ENCODE results near the gene GLDC.
A peak's percentile ranks its signal among the peaks of the same experiment; 100 is the strongest.
"Not testable (repeated sequence)": the region's sequence is repeated elsewhere in the genome, so short reads cannot be mapped to it uniquely, and the experiment has no call there.

The GLDC gene

DNA sequence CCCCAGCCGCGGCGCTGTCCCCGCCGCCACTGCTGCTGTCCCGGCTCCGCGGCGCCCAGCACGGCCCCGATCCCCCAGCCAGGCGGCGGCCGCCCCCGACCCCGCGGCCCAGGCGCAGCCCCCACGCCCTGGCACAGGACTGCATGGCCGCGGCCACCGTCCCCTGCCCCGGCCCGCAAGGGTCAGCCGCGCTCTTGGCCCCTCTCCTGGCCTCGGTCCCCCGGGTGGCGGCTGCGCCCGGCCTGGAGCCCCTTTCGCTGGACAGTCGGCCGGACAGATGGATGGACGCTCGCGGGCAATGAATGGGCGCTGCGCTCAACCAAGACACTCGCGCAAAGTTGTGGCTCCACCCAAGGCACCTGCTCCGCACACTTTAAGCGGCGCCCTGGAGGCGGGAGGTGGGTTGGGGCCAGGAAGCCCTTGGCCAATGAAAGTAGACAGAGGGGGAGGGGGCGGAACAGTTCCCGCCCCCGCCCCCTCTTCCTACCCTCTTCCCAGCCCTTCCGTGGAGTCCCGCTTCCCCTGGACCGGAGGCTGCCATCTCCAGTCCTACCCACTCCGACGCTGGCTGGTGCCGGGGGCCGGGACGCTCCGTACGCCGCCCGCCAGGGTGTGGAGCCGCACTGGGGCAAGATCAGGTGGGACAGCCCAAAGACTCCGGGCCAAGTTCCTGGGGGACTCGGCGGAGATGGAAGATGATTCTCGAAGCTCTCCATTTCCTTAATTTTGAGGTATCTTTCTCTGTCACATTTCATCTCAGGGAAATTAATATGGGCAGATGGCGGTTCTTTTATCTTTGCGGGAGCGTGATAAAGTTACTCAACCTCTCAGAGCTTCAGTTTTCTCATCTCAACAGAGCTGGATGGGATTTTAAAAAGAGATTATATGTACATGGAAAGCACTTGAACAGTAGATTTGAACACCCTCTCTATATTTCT lies at the start of gene GLDC:
Gene GLDC (minus strand): TSS at position 375 of the 938 bp plus-strand sequence. CDS start 230 bp downstream, at position 145.
- DNase-seq (ENCODE audit: low spot score) = peak; percentile 97

DNA sequence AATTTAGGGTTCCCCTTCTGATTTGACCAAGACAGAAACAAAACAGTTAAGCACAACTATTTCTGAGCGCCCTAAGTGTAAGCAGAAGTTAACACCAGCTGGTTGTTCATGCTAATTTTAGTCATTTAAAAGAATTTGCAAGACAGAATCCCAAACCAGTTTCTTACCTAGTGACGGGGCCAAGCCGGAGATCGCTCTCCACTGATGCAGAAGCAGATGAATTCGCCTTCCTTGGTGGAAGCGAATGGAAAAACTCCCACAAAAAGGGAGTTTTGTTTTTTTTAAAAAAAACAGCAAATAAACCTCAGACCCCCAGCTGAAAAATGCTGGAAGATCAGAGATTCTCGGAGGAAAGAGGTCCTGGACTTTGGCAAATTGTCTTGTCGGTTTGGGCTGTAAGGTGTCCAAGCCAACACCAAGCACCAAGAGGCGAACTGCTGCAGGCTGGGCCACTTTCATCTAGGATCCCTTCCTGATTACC lies 47.4 kb upstream of the GLDC start:
- no peak for DNase-seq (ENCODE audit: low spot score)

DNA sequence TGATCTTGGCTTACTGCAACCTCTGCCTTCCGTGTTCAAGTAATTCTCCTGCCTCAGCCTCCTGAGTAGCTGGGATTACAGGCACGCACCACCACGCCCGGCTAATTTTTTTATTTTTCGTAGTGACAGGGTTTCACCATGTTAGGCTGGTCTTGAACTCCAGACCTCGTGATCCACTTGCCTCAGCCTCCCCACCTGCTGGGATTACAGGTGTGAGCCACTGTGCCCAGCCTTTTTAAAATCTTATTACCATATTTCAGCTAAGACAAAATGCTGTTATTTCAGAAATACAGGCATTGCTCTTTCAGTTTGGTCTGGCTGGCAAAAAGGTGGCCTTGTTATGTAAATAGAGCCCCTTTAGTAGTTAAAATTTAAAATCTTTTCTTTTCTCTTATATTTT lies 46.9 kb upstream of the GLDC start:
- DNase-seq (ENCODE audit: low spot score) = no peak

DNA sequence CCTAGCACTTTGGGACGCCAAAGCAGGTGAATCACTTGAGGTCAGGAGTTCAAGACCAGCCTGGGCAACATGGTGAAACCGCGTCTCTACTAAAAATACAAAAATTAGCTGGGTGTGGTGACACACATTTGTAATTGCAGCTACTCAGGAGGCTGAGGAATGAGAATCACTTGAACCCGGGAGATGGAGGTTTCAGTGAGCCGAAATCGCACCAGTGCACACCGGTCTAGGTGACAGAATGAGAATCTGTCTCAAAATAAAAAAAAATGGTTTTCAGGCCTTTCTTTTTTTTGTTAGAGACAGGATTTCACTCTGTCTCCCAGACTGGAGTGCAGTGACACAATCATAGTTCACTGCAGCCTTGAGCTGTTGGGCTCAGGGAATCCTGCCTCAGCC lies 45.1 kb upstream of the GLDC start:
- not testable (repeated sequence) for DNase-seq (ENCODE audit: low spot score)

DNA sequence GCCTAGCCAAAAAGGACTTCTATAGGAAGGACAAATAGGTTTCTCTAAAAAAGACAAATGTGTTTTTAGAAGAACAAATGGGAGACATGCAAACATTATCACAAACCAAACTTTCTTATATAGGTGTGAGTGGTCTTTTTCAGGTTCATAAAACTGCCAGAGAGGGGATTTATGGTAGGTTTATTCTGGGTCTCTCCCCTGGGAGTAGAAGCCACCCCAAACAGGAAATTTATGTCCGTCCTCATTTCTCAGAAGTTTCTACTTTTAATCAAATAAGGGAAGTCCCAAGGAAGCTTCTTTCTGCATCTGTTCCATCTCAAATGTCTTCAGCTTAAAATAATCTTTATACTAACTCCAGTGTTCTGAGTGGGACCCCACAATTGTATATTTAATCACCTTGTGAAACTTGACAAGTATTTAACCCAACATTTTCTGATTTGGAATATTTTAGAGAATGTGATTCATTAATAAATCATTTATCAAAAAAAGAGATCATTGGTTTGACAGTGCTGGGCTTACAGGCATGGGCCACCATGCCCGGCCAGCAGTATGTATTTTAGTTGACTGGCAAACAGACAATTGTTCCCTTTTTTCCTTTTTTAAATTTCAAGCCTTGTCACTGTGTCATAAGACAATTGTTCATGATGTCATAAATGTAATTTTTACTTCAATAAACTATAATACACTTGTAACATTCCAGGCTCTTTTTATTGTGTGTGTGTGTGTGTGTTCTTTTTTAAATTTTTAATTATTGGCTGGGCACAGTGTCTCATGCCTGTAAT lies 44.6 kb upstream of the GLDC start:
- no peak for DNase-seq (ENCODE audit: low spot score)

DNA sequence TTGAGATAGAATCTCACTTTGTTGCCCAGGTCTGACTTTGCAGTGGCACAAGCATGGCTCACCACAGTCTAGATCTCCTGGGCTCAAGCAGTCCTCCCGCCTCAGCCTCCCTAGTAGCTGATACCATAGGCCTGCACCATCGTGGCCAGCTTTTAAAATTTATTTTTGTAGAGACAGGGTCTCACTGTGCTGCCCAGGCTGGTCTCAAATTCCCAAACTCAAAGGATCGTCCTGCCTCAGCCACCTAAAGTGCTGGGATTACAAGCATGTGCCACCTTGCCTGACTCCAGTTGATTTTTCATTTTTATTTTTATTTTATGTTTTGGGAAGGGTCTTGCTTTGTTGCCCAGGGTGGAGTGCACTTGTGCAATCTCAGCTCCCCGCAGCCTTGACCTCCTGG lies 41.7 kb upstream of the GLDC start:
- no peak for DNase-seq (ENCODE audit: low spot score)

DNA sequence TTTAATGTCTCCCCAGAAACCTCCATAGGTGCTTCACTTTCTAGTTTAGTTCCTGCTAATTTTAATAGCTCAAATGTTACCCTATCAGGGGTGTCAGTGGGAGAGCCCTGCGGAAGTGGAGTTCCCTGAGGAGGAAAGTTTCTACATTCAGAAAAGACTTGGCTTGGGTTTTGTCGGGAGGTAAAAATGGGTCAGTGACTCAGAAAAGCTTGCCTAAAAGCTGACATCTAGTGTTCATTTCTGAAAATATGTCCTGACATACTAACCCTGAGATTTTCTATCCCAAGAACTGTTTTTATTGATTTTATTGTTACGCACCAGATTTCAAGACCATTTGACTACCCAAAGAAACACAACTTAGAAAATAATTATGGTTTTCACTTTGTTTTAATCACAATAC lies 40.9 kb upstream of the GLDC start:
- DNase-seq (ENCODE audit: low spot score) = peak; percentile 44

DNA sequence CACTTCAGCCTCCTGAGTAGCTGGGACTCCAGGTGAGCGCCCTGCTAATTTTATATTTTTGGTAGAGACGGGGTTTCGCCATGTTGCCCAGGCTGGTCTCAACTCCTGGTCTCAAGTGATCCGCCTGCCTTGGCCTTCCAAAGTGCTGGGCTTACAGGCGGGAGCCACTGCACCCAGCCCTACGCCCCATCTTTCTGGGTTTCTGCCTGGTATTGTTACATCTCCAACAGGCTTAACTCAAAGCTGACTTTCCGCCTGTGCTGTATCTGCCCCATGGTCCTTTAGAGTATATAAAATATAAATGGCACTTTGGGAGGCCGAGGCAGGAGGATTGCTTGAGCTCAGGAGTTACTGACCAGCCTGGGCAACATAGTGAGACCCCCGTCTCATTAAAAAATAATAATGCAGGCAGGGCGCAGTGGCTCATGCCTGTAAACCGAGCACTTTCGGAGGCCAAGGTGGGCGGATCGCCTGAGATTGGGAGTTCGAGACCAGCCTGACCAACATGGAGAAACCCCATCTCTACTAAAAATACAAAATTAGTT lies 36.5 kb upstream of the GLDC start:
- no peak for DNase-seq (ENCODE audit: low spot score)

DNA sequence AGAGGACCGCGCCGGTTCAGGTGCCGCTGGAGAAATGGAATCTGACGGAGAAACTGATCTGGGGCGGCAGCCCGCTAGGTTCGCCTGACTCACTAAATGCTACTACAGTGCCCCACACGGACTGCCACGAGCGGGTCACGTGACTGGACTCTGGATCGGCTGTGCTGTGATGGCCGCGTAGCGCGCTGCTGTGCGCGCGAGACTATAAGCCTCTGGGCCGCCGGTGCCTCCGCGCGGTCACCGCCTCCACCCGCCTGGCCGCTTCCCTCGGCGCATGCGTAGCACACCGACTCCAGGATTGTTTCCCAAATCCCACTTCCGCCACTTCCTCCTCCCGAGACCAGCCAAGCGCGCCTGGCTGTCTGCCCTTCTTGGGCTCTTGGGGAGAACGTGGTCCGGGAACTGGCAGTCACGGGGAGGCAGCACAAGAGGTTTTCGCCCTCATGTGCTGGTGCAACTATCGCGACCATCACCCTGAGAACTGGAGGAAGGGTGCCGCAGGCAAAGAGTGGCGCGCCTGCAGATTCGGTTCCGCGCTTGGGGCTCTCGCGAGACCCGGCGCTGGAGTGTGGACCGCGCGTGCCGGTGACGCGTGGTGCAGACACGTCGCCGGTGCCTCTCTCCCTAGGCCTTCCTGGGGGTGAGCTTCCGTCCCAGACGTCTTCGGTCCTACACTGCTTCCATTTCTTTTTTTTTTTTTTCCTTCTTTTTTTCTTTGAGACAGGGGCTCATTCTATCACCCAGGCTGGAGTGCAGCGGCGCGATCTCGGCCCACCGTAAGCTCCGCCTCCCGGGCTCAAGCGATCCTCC lies 35.8 kb upstream of the GLDC start:
- DNase-seq (ENCODE audit: low spot score) = peak; percentile 99

DNA sequence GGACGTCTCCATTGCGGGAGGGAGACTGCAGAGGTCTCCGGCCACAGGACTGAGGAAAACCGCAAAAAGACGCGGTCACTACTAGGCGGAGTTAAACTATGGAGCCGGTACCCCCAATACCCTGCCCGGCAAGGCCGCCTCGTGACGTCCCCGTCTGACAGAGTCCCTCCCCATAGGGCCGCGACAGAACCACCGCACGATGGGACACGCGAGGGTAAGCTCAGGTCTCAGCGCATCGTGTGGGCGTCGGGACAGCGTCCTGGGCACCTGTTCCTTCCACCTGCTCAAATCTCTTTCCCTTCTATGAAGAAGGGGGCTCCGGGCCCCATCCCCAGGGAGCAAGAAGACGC lies 35.2 kb upstream of the GLDC start:
- DNase-seq (ENCODE audit: low spot score) = peak; percentile 77

DNA sequence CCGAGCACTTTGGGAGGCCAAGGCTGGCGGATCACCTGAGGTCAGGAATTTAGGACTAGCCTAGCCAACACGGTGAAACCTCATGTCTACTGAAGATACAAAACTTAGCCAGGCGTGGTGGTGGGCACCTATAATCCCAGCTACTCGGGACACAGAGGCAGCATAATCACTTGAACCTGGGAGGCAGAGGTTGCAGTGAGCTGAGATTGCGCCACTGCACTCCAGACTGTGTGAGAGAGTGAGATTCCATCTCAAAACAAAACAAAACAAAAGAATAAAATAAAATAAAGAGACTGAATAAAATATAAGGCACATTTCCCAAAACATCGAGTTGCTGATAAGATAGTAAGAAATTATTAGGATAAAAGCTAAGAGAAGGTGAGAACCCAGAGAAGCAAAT lies 32.3 kb upstream of the GLDC start:
- no peak for DNase-seq (ENCODE audit: low spot score)

DNA sequence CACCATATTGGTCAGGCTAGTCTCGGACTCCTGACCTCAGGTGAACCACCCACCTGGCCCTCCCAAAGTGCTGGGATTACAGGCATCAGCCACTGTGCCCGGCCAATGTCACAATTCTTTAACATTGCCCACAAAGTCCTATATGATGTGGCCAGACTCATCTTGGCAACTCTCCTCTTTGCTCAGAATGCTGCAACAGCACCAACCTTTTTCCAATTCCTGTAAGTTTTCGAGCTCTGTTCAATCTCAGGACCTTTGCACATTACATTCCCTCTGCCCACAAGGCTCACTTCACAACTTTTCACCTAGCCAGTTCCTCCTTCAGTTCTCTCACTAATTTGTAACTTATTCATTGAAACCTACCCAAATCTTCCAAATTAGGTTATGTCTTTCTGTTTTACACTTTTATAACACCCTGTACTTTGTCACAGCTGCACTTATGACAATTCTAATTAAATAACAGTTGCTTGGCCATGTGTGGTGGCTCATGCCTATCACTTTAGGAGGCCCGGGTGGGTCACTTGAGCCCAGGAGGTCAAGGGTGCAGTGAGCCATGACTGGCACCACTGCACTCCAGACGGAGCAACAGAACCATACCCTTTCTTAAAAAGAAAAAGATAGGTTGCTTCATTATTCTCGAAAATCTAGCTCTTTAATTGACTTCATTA lies 30.9 kb upstream of the GLDC start:
- peak; percentile 24 for DNase-seq (ENCODE audit: low spot score)

DNA sequence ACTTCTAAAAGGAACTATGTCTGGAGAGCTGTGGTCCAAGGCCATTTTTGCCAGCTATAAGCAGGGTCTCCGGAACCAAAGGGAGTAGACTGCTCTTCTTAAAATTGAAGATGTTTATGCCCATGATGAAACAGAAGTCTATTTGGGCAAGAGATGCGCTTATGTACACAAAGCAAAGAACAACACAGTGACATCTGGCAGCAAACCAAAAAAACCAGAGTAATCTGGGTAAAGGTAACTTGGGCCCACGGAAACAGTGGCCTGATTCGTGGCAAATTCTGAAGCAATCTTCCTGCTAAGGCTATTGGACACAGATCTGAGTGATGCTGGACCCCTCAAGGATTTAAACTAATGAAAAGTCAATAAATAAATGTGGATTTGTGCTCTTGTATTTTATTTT lies 29.7 kb upstream of the GLDC start:
- no peak for DNase-seq (ENCODE audit: low spot score)

DNA sequence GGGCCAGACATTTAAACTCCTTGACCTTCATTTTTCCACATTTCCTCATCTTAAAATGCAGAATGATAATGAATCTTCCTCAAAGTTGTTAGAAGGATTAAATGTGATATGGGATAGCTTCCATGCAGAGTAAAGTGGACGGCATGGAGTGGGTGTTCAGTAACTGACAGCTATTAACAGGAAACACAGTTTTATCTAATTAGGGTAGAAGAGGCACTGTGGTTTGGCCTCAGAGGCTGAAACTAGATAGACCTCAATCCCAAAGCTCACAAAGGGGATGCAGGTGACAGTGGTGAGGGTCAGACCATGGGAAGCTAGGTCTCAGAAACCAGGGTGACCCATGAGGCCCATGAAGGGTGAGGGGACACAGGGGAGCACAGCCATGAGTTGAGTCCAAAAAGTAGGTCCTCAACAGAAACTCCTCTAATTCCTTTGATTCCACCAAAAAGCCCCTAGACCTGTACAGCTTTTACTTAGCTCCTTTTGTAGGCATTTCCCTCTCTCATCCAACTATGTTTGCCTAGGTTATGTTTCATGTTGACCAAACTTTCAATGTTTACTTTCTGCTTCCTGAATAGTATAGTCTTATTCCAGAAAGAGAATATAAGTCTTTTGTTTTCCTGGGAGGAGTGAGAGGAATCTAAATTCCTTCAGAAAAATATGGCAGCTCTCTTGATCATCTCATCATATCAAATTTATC lies 27.9 kb upstream of the GLDC start:
- DNase-seq (ENCODE audit: low spot score) = no peak

DNA sequence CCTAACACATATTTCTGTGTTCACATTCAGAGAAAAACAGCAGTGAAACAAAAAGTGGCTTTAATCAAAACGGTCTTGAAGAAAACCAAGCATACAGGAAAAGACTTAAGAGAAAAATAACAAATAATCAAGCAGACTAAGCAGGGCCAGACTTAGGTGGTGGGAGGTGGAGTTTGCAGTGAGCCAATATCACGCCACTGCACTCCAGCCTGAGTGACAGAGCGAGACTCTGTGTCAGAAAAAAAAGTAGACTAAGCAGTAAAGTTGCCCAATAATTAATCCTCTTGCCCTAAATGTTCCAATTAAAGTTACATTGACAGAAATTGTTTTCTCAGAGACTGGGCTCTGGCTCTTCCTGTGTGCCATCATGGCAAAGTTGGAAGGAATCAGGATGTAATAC lies 26.6 kb upstream of the GLDC start:
- DNase-seq (ENCODE audit: low spot score) = no peak

DNA sequence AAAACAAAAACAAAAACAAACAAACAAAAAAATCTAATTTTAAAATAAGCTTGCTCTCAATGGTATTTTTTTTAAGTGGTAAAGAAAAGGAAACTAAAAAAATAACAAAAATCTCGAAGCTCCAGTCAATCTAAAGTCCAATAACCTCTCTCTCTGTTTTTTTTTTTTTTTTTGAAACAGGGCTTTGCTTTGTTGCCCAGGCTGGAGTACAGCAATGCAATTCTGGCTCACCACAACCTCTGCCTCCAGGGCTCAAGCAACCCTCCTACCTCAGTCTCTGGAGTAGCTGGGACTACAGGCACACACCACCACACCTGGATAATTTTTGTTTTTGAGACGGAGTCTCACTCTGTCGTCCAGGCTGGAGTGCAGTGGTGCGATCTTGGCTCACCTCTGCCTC lies 25.9 kb upstream of the GLDC start:
- DNase-seq (ENCODE audit: low spot score) = no peak

DNA sequence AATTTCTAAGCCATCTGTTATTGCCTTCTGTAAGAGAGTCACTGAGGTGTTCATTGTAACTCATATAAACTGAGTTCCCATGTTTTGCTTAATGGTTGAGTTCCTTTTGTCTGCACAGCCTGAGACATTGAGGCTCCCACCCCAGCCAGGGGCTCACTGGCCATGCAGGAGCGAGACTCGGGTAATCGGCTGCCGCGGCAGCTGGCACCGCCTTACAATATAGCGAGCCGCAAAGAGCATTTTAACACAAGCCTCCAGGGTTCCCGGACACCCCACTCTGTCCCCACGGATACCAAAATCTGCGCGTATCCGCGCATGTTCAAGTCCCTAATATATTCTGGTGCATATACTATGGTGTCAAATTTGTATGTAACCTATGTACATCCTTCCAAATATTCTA lies 24.4 kb upstream of the GLDC start:
- no peak for DNase-seq (ENCODE audit: low spot score)

DNA sequence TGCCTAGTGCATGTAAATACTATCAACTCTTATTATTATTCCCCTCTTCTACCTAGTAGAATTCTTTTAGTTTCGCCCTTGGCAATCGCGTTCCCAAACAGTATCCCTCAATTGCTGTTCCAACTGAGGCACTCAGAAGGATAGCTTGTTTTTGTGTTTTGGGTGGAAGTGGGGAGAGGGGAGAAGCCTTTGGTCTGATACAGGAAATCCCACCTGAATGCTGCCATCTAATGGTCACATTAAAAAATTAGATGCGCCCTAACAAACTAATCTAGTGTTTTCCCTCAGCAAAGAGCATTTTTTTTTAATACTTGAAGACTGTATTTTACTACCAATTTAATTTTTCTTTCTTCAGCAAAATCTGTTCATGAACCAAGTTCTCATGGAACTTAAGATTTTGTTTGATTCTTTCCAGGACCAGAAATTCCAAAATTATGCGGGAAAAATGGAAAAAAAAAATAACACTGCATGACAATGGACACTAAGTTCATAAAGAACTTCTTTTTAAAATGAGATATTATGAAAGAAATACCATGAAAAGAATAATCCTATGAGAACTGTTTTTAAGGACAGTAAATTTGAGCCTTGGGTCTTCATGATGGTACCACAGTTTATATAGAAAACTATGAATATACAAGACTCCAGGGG lies 22.2 kb upstream of the GLDC start:
- peak; percentile 41 for DNase-seq (ENCODE audit: low spot score)

DNA sequence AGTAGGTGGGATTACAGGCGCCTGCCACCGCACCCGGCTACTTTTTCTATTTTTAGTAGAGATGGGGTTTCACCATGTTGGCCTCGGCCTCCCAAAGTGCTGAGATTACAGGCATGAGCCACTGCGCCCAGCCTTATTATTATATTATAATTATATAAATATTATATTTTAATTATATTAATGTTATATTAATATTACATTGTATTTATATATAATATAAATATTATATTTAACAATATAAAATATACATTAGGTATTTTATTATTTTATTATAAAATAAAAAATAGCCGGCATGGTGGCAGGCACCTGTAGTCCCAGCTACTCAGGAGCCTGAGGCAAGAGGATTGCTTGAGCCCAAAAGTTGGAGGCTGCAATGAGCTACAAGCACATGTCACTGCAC lies 21.6 kb upstream of the GLDC start:
- DNase-seq (ENCODE audit: low spot score) = no peak

DNA sequence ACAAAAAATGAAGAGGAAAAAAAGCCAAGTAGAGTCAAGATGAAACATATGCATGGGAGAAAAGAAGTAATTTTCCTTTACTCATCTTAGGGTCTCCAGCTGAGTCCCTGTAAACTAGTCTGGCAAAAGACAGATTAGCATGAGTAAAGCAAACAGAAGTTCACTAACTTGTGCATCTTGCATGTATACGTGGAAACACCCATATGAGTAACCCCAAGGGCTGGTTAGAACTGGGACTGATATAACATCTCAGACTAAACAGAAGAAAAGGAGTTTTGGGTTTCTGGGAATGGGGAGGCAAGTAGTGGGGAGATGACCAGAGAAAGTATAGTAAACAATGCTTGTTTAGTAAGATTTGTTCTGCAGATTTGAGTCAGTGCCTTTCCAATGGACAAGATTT lies 20.1 kb upstream of the GLDC start:
- DNase-seq (ENCODE audit: low spot score) = no peak

Data from kidney tubule cell (primary cell).